ENCODE data around the gene TRIM63. TPM values are rescaled to one million over a fixed set of nuclear protein-coding genes. Genes with fewer than 3 reads are reported as not detected.
"Not testable (repeated sequence)": the region's sequence is repeated elsewhere in the genome, so short reads cannot be mapped to it uniquely, and the experiment has no call there.

The TRIM63 gene
- total and polyA plus RNA-seq, 2 donors (not counting 1 experiment from before 2014, with no cell fraction given) = not detected

- no peaks in the 10 kb centered on the region for H3K9me3 ChIP-seq (ENCODE audit: control extremely low read depth in 1 of 3, control insufficient read depth in 2 of 3, insufficient read depth in 1 of 3, low read length in 2 of 3)
- WGBS (ENCODE audit: insufficient coverage) = no CpG with 5 or more reads among the region's 5 CpGs
- no peaks in the 10 kb centered on the region for H3K27me3 Mint-ChIP-seq
- TF ChIP-seq CTCF (IDR thresholded peaks at IDR 0.05) = no peak
- no peak for TF ChIP-seq EZH2 (IDR thresholded peaks at IDR 0.05; ENCODE audit: borderline replicate concordance, insufficient read depth, low read depth, low read length, poor library complexity, severe bottlenecking)
- H3K4me3 Mint-ChIP-seq = peak overlapping the region; percentile 92
- DNase-seq = no peak
- peaks cover 4% of the 10 kb centered on the region for H4K20me1 ChIP-seq (ENCODE audit: control insufficient read depth, insufficient read depth, low read length, poor library complexity, severe bottlenecking)
- H3K79me2 ChIP-seq (ENCODE audit: control insufficient read depth, insufficient read depth, low read length) = peaks cover 26% of the 10 kb centered on the region
- H3K27ac ChIP-seq (ENCODE audit: low read length in 2 of 2) = no peak overlapping the region
- H3K9ac ChIP-seq (ENCODE audit: low read length) = no peak overlapping the region
- H3K4me3 ChIP-seq (ENCODE audit: control extremely low read depth in 1 of 5, extremely low read depth in 1 of 5, insufficient read depth in 1 of 5, low read depth in 2 of 5, low read length in 4 of 5) = no peak overlapping the region
- H2AFZ ChIP-seq (ENCODE audit: insufficient read depth, low read depth, low read length, poor library complexity, severe bottlenecking) = no peak overlapping the region
- peaks cover 20% of the 10 kb centered on the region for H3K4me1 Mint-ChIP-seq
- no peak overlapping the region for H3K27ac Mint-ChIP-seq
- intact Hi-C loops (cut with micrococcal nuclease) = loop anchor here (2.0 to 5.0 kb wide), 5 partner anchors 75 to 678 kb away; partner anchors contain the start of genes HMGN2 and PIGV
- H3K27me3 ChIP-seq (replicated peaks in 1 of 4; ENCODE audit: control extremely low read depth in 1 of 4, control insufficient read depth in 3 of 4, insufficient read depth in 4 of 4, low read length in 3 of 4) = no peaks in the 10 kb centered on the region
- H3K4me1 ChIP-seq (ENCODE audit: control insufficient read depth in 2 of 2, insufficient read depth in 2 of 2, low read length in 2 of 2) = peaks cover 12 to 17% of the 10 kb centered on the region in 2 donors
- POLR2A ChIA-PET = no interaction called here
- H3K9me3 Mint-ChIP-seq (ENCODE audit: insufficient read depth) = no peaks in the 10 kb centered on the region
- CTCF ChIA-PET = interaction anchor here (0.7 to 17.9 kb wide), 4 partner anchors 37 to 310 kb away, joined by 3 to 336 read pairs (median 8); partner anchors contain the start of gene ZNF593
- no peak overlapping the region for H3K4me2 ChIP-seq (replicated peaks; ENCODE audit: low read depth, low read length, poor library complexity, severe bottlenecking)
- H3K36me3 ChIP-seq (replicated peaks in 1 of 2; ENCODE audit: control extremely low read depth in 1 of 2, control insufficient read depth in 1 of 2, extremely low read depth in 1 of 2, insufficient read depth in 2 of 2, low read length in 1 of 2) = peaks cover 0 to 6% of the 10 kb centered on the region in 2 experiments
- ATAC-seq (ENCODE audit: low read depth) = no peak
Measured at GRCh38 chr1:26109229-26110164, 42.1 kb upstream of the TRIM63 start.

- H3K4me1 ChIP-seq (ENCODE audit: control insufficient read depth in 2 of 2, insufficient read depth in 2 of 2, low read length in 2 of 2); H3K9ac ChIP-seq (ENCODE audit: low read length); H2AFZ ChIP-seq (ENCODE audit: insufficient read depth, low read depth, low read length, poor library complexity, severe bottlenecking); H3K9me3 ChIP-seq (ENCODE audit: control extremely low read depth in 1 of 3, control insufficient read depth in 2 of 3, insufficient read depth in 1 of 3, low read length in 2 of 3); H3K4me3 Mint-ChIP-seq; H3K27ac ChIP-seq (ENCODE audit: low read length in 2 of 2); H3K79me2 ChIP-seq (ENCODE audit: control insufficient read depth, insufficient read depth, low read length); H3K27me3 ChIP-seq (replicated peaks in 1 of 4; ENCODE audit: control extremely low read depth in 1 of 4, control insufficient read depth in 3 of 4, insufficient read depth in 4 of 4, low read length in 3 of 4); H3K4me3 ChIP-seq (ENCODE audit: control extremely low read depth in 1 of 5, extremely low read depth in 1 of 5, insufficient read depth in 1 of 5, low read depth in 2 of 5, low read length in 4 of 5); H3K9me3 Mint-ChIP-seq (ENCODE audit: insufficient read depth); H4K20me1 ChIP-seq (ENCODE audit: control insufficient read depth, insufficient read depth, low read length, poor library complexity, severe bottlenecking); DNase-seq; H3K4me2 ChIP-seq (replicated peaks; ENCODE audit: low read depth, low read length, poor library complexity, severe bottlenecking); H3K36me3 ChIP-seq (replicated peaks in 1 of 2; ENCODE audit: control extremely low read depth in 1 of 2, control insufficient read depth in 1 of 2, extremely low read depth in 1 of 2, insufficient read depth in 2 of 2, low read length in 1 of 2); H3K4me1 Mint-ChIP-seq; ATAC-seq (ENCODE audit: low read depth): not testable (repeated sequence)
- TF ChIP-seq CTCF (IDR thresholded peaks at IDR 0.05) = peak; percentile 42
- peak overlapping the region; percentile 3 for H3K27ac Mint-ChIP-seq
- peaks cover 12% of the 10 kb centered on the region for H3K27me3 Mint-ChIP-seq
- ChIA-PET CTCF (interaction anchor here (0.7 to 17.9 kb wide), 15 partner anchors 9 to 312 kb away, joined by 3 to 336 read pairs (median 4); no protein-coding TSS in a partner anchor), POLR2A (interaction anchor here (0.8 kb wide), 1 partner anchor 40 kb away, joined by 3 read pairs; no protein-coding TSS in a partner anchor)
- 56% methylated on average over 3 of the region's 5 CpGs for WGBS (ENCODE audit: insufficient coverage)
- intact Hi-C loops (cut with micrococcal nuclease) = loop anchor here (1.0 kb wide), 5 partner anchors 59 to 312 kb away; partner anchors contain the start of gene CEP85
Measured at GRCh38 chr1:26105226-26105548, 37.8 kb upstream of the TRIM63 start.

Measured in B cell (primary cell).